Measurements from ENCODE around the gene RPLP1.
A peak's percentile ranks its signal among the peaks of the same experiment; 100 is the strongest.
"Not testable (repeated sequence)": the region's sequence is repeated elsewhere in the genome, so short reads cannot be mapped to it uniquely, and the experiment has no call there.

Gene RPLP1

GRCh38 chr15:69439623-69440022, 13.0 kb upstream of the RPLP1 start:
- DNase-seq (ENCODE audit: low spot score): no peak

DNA sequence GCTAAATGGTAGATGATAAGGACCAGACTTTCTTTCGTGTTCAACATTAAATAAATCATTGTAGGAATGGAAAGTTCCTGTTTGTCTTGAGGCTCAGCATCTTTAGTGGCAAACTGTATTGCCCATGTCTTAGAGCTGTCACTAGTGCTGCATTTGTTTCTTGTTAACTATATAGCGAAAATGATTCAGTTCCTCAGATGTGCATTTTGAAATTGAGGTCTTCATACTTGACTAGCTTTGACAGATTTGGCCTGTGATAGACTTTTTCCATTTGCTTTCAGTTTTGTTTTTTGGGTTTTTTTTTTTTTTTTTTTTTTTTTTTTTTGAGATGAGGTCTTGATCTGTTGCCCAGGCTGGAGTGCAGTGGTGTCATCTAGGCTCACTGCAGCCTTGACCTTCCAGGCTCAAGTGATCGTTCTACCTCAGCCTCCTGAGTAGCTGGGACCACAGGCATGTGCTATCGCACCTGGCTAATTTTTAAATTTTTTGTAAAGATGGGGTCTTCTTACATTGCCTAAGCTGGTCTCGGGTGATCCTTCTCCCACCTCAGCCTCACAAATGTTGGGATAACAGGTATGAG, 9.5 kb upstream of the RPLP1 start:
- no peak for DNase-seq (ENCODE audit: low spot score)

- no peak for DNase-seq (ENCODE audit: low spot score)
Measured at GRCh38 chr15:69444686-69445085, 7.9 kb upstream of the RPLP1 start.

DNA sequence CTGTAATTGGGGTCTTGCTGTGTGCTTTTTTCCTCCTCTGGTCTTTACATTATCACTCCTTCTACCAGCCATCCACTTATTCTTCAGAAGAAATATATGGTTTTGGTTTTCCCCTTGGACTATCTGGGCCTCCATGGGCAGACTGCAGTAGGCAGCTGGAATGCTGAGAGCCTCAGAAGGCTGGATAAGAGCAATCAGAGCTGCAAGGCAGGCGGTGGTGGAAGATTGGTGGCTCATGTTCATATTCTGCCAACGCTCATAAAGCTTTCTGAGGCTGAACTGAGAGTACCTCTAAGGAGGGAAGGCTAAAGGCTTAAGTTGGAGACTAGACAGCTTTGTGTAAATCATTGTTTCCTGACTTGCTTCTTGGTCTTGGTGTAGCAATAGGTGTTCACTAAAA, 5.7 kb upstream of the RPLP1 start:
- no peak for DNase-seq (ENCODE audit: low spot score)

DNA sequence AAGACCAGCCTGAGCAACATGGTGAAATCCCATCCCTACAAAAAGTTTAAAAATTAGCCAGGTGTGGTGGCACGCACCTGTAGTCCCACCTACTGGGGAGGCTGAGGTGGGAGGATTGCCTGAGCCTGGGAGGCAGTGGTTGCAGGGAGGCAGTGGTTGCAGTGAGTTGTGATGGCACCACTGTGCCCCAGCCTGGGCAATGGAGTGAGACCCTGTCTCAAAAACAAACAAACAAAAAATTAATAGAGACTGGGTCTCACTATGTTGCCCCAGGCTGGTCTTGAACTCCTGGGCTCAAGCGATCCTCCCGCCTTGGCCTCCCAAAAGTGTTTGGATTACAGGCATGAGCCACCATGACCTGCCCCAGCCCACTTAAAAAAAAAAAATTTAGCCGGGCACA, 2.4 kb upstream of the RPLP1 start:
- not testable (repeated sequence) for DNase-seq (ENCODE audit: low spot score)

DNA sequence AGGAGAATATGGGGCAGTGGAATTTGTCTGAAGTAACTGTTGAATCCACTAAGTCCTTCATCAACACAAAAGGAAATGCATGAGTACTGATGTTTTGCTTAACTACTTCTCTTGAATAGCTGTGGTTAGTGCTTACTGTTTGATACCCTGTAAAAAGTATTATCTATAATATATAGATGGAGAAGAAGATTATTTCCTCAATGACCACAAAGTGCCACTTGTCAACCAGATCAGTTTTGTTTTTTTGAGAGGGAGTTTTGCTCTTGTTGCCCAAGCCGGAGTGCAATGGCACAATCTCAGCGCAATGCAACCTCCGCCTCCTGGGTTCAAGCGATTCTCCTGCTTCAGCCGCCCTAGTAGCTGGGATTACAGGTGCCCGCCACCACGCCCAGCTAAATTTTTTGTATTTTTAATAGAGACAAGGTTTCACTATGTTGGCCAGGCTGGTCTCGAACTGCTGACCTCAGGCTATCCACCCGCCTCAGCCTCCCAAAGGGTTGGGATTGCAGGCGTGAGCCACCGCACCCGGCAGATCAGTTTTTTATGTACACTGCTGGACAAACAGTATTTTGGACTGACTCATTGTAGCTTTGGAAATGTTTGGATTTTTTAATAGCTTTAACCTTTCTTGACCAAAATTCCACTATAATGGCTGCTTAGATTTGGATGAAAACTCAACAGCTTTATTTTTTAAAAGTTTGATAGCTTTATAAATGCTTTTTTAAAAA, 1.5 kb upstream of the RPLP1 start:
- peak; percentile 60 for DNase-seq (ENCODE audit: low spot score)

GRCh38 chr15:69451951-69452691, 497 bp upstream of the RPLP1 start:
- DNase-seq (ENCODE audit: low spot score): peak; percentile 77

- no peak for DNase-seq (ENCODE audit: low spot score)
Measured at GRCh38 chr15:69454953-69455352, 2.3 kb downstream of the RPLP1 start.

- no peak for DNase-seq (ENCODE audit: low spot score)
Measured at GRCh38 chr15:69456208-69457166, 3.9 kb downstream of the RPLP1 start.

DNA sequence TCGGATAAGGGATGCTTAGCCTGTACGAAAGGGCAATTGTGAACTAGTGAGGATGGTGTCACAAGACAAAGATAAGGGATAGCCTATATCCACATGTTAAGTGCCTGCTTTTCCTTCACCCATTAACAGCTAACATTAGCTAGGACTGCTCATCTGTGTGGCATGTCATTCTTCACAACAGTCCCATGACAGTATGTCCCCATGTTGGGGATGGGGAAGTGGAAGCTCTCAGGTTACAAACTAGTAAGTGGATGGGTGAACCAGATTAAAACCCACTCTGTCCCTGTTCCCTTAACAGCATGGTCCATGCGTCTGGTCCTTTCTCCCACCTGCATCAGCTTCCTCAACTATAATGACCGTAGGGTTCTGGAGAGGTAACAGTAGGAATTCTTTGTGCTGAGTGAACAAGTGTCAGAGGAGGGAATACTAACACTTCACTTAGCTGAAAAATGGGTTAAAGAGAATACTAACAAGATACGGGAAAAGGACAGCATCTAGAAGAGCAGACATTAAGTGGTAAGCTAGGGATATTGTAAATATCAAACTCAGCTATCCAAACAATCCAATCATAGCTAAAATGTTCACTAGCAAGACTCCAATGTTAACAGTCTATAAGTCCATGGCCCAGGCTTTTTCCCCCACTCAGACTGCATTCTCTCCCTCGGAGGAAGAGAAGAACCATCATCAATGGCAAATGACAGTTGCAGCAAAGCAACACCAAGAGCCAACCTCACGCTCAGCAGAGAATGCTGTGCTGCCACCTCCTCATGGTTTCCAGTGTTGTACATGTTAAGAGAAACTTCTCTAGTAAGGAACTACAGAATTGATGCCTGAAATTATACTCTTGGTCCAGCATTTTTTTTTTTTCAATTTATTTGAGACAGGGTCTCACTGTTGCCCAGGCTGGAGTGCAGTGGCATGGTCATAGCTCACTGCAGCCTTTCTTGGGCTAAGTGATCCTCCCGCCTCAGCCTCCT, 5.0 kb downstream of the RPLP1 start:
- peak; percentile 60 for DNase-seq (ENCODE audit: low spot score)

DNA sequence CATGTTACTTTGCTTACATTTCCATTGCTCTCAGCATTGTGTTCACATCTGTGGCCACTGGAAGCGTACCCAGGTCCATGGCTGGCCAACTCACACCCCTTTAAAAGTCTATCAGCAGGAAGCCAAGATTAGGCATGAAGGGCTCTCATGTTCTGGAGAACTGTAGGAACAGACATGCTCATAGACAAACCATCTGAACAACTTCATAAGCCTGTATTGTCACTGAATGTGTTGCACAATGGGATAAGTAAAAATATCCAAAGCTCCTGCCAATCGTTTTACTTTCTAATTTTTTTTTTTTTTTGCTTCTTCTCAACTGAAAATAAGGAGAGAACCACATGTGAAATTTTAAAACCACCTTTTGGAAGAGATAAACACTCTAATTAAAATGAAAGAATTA, 6.4 kb downstream of the RPLP1 start:
- no peak for DNase-seq (ENCODE audit: low spot score)

- DNase-seq (ENCODE audit: low spot score): no peak
Measured at GRCh38 chr15:69460481-69460880, 7.9 kb downstream of the RPLP1 start.

DNA sequence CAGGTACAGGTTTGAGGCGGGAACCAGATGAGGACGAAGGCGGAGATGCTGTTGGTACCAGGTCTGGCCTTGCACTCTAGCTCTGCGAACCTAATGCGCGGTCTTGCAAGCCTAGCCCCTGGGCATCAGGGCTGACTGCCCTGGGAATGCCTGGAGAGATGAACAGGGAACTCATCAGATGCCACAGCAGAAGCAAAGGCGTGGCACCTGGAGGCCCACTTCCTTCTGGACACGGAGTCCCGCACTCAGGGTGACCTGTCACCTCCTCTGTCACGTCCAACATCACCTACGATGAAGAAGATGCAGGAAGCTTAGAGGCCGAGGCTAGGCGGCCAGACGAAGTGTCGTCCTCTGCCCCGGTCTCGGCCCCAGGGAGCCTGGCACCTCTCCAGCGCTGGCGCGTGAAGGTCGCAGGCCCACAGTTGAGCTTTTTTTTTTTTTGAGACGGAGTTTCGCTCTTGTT, 9.4 kb downstream of the RPLP1 start:
- no peak for DNase-seq (ENCODE audit: low spot score)

- peak; percentile 98 for DNase-seq (ENCODE audit: low spot score)
Measured at GRCh38 chr15:69462493-69463181, 10.0 kb downstream of the RPLP1 start.

- DNase-seq (ENCODE audit: low spot score): no peak
Measured at GRCh38 chr15:69463182-69463756, 10.7 kb downstream of the RPLP1 start.

- no peak for DNase-seq (ENCODE audit: low spot score)
Measured at GRCh38 chr15:69465253-69465652, 12.6 kb downstream of the RPLP1 start.

DNA sequence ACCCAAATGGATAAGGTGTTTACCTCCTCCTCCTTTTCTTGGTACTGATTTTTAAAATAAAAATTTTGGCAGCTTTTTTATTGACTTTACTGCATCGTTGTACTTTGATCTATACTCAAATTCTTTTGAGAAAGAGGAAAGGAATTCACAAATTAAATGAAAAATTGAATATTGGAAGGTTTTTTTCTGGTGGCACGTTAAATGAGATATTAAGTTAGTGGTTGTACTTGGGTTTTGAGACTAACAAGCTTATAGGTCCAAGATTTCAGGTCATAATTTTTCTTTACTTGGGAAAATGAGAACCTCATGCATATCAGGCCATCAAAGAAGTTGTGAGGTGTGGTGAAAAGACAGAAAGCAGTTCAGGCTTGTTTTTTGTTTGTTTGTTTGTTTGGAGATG, 14.1 kb downstream of the RPLP1 start:
- DNase-seq (ENCODE audit: low spot score): no peak

GRCh38 chr15:69467636-69468035, 15.0 kb downstream of the RPLP1 start:
- DNase-seq (ENCODE audit: low spot score): no peak

- DNase-seq (ENCODE audit: low spot score): no peak
Measured at GRCh38 chr15:69468241-69469121, 15.9 kb downstream of the RPLP1 start.

All from RKO (cell line).